ENCODE data around the gene CYP2F1. TPM values are rescaled to one million over a fixed set of nuclear protein-coding genes. Genes with fewer than 3 reads are reported as not detected.

The CYP2F1 gene
- total and polyA plus RNA-seq, 10 of the 15 experiments (the other 5 are each of a cell fraction or from before 2014, with no cell fraction given) = not detected

- Histone ChIP-seq H2AFZ (ENCODE audit: control insufficient read depth, low read depth, low read length) (no peak overlapping the region), H3K4me2 (ENCODE audit: control insufficient read depth, insufficient read depth) (no peak overlapping the region), H3K79me2 (ENCODE audit: control insufficient read depth, insufficient read depth, low read length) (no peaks in the 10 kb centered on the region), H3K4me3 (no peak overlapping the region), H4K20me1 (ENCODE audit: control insufficient read depth, insufficient read depth) (no peaks in the 10 kb centered on the region), H3K9ac (ENCODE audit: control insufficient read depth, insufficient read depth, low read length) (no peak overlapping the region), H3K27ac (ENCODE audit: control insufficient read depth, insufficient read depth) (no peak overlapping the region), H3K4me1 (ENCODE audit: control insufficient read depth, insufficient read depth, low read length) (no peaks in the 10 kb centered on the region), H3K27me3 (replicated peaks in 1 of 2; ENCODE audit: control insufficient read depth in 2 of 2, insufficient read depth in 2 of 2, low read length in 1 of 2) (no peaks in the 10 kb centered on the region), H3K9me3 (replicated peaks; ENCODE audit: control insufficient read depth, insufficient read depth, low read length) (no peaks in the 10 kb centered on the region), H3K36me3 (ENCODE audit: control insufficient read depth in 2 of 2, insufficient read depth in 2 of 2, low read length in 1 of 2) (no peaks in the 10 kb centered on the region)
- ChIA-PET CTCF (no interaction called here), RAD21 (ENCODE audit: unreplicated experiment) (no interaction called here), SMC1A (ENCODE audit: uncharacterized antibody, unreplicated experiment) (no interaction called here), POLR2A (no interaction called here)
- 97% methylated on average over 5 of the region's 7 CpGs for WGBS (ENCODE audit: insufficient coverage, insufficient replicate concordance, low lambda C conversion rate, missing lambda C conversion rate)
- in situ Hi-C loops (cut with MboI) (loop anchor here (10.0 kb wide), 1 partner anchor 499 kb away; no protein-coding TSS in a partner anchor), intact Hi-C loops (cut with micrococcal nuclease; ENCODE audit: unreplicated experiment) (no loop called here)
- DNase-seq (ENCODE audit: low read depth, low spot score) (no peak), ATAC-seq (no peak), FAIRE-seq (no peak)
- no TSS peak for BruUV-seq (replicated peaks)
- TF ChIP-seq IKZF2 (IDR thresholded peaks at IDR 0.05) (no peak), FOXK2 (IDR thresholded peaks at IDR 0.05) (no peak), MYC (IDR thresholded peaks at IDR 0.05; ENCODE audit: insufficient read depth, insufficient read length, insufficient replicate concordance, low read length, severe bottlenecking) (no peak), FOXM1 (IDR thresholded peaks at IDR 0.05; ENCODE audit: low read depth, low read length) (no peak), MEF2B (IDR thresholded peaks at IDR 0.05; ENCODE audit: partially characterized antibody, poor library complexity, severe bottlenecking) (no peak), NR2C1 (IDR thresholded peaks at IDR 0.05) (no peak), IKZF1 (conservative IDR thresholded peaks at IDR 0.05) (no peak), TCF3 (IDR thresholded peaks at IDR 0.05; ENCODE audit: borderline replicate concordance, insufficient read depth, low read depth, low read length) (no peak), ZBTB40 (IDR thresholded peaks at IDR 0.05; ENCODE audit: borderline replicate concordance) (no peak), TBL1XR1 (IDR thresholded peaks at IDR 0.05; ENCODE audit: low read depth, low read length) (no peak), FOS (IDR thresholded peaks at IDR 0.05; ENCODE audit: borderline replicate concordance, extremely low read depth, insufficient read length) (no peak), SMARCA5 (IDR thresholded peaks at IDR 0.05) (no peak)
- TF ChIP-seq, protein P1, sequence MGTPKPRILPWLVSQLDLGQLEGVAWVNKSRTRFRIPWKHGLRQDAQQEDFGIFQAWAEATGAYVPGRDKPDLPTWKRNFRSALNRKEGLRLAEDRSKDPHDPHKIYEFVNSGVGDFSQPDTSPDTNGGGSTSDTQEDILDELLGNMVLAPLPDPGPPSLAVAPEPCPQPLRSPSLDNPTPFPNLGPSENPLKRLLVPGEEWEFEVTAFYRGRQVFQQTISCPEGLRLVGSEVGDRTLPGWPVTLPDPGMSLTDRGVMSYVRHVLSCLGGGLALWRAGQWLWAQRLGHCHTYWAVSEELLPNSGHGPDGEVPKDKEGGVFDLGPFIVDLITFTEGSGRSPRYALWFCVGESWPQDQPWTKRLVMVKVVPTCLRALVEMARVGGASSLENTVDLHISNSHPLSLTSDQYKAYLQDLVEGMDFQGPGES (IDR thresholded peaks at IDR 0.05) = no peak
- TF ChIP-seq, protein P2, sequence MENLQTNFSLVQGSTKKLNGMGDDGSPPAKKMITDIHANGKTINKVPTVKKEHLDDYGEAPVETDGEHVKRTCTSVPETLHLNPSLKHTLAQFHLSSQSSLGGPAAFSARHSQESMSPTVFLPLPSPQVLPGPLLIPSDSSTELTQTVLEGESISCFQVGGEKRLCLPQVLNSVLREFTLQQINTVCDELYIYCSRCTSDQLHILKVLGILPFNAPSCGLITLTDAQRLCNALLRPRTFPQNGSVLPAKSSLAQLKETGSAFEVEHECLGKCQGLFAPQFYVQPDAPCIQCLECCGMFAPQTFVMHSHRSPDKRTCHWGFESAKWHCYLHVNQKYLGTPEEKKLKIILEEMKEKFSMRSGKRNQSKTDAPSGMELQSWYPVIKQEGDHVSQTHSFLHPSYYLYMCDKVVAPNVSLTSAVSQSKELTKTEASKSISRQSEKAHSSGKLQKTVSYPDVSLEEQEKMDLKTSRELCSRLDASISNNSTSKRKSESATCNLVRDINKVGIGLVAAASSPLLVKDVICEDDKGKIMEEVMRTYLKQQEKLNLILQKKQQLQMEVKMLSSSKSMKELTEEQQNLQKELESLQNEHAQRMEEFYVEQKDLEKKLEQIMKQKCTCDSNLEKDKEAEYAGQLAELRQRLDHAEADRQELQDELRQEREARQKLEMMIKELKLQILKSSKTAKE (IDR thresholded peaks at IDR 0.05; ENCODE audit: low read depth, poor library complexity, severe bottlenecking) = no peak
These were observed 39.8 kb downstream of the CYP2F1 start for GRCh38 chr19:41154060-41154459.
